Renal pelvis (tissue), 12 donors: ENCODE measurements around the gene KRT222. TPM values are rescaled to one million over a fixed set of nuclear protein-coding genes. Genes with fewer than 3 reads are reported as not detected.

Source experiments
- DNase-seq: peaks from one replicate; pipeline ENCODE4 v3.0.0-alpha.2; 2013
- long read RNA-seq, 16 experiments: transcript quantifications; one replicate each; lab custom pipeline, GENCODE V29; 2026
- polyA plus RNA-seq, 3 donors: library from polyadenylated mRNA; unstranded; fragments of 120-200 nt; gene quantifications; one replicate each; pipeline ENCODE4 v1.2.1, GENCODE V29; 2013; ENCODE audit not compliant: insufficient read length in 3 of 3

Gene KRT222
- under 1 TPM in 2 of 3 donors, not detected in 1; 0.17 to 0.21 TPM for polyA plus RNA-seq
- long read RNA-seq, donor 1: 0 reads
- long read RNA-seq, donor 2: 0 reads
- long read RNA-seq, donor 3: 0 reads
- long read RNA-seq, donor 4: 0 reads
- long read RNA-seq, donor 5: 0 reads
- long read RNA-seq, donor 6, partial matches to known transcripts: 0 of 1 reads
- long read RNA-seq, donor 6, other reads (novel, unspliced or antisense): 0 of 1 reads
- long read RNA-seq, donor 7, partial matches to known transcripts: 0 of 1 reads
- long read RNA-seq, donor 7, other reads (novel, unspliced or antisense): 0 of 1 reads
- long read RNA-seq, donor 8: 0 reads
- long read RNA-seq, donor 9: 0 reads
- long read RNA-seq, donor 10: 0 reads
- long read RNA-seq, donor 11: 0 reads
- long read RNA-seq, donor 12: 0 reads
- long read RNA-seq, donor 13: 0 reads
- long read RNA-seq, donor 14: 0 reads
- long read RNA-seq, donor 15: 0 reads
- long read RNA-seq, donor 16: 0 reads

- DNase-seq: no peak
Measured at GRCh38 chr17:40664582-40665333, at the start of gene KRT222. Gene KRT222 (minus strand): TSS chr17:40665177. CDS start chr17:40665099, 78 bp downstream.

DNA sequence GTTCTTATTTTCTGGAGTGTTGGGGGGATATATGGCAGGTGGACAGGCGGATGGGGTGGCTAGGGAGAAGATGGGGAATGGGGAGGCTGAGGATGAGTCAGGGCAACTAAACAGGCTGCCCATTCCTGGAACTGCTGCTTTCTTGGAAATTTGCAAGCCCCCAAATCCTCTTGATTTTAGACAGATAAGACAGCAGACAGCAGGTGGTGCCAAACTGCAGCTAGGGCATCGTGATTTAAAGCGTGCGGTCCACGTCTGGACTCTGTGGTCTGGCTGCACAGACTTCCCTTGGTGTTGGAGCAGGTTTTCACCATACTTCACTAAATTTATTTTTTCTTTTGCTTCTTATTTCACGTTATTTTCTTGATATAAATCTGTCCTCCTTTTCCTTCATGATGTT is 49.5 kb upstream of the KRT222 start:
- no peak for DNase-seq

GRCh38 chr17:40707745-40708144 is 42.8 kb upstream of the KRT222 start:
- DNase-seq: no peak

GRCh38 chr17:40705584-40705983 is 40.6 kb upstream of the KRT222 start:
- DNase-seq: no peak

DNA sequence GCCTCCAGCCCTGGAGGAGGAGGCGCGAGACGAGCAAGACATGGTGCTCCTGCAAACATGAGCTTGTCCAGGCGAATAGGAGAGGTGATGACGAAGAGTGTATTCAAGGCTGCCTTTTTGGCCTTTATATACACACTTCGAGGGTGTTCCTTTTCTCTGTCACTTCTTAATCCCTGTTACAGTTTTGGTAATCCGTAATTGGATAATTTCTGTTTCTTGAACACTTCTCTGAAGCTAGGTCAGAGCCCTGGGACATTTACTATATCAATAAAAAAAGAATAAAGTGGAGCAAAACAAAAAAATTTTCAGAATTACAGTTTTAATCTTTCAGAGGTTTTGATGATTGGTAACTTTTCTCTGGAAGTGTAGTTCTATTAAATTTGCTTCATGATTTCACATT is 38.7 kb upstream of the KRT222 start, which contains the start of gene KRT24:
Gene KRT24 (minus strand): TSS at position 101 of the 400 bp plus-strand sequence. CDS start 59 bp downstream, at position 42.
- DNase-seq: no peak

DNA sequence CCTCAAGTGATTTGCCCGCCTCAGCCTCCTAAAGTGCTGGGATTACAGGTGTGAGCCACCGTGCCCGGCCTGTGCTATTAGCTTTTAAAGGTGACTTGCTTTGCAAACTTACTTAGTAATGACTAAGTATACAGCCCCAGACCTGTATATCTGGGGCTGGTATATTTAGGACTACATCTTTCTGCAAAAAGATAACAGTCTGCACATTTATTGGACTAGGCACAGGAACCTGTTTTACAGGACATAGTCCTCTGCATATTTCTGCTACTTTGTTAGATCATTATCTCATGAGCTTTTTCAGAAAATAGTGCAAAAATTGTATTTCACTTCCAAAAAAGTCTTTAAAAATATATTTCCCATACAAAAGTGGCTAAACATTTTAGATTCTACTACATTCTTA is 37.3 kb upstream of the KRT222 start:
- no peak for DNase-seq

- no peak for DNase-seq
Measured at GRCh38 chr17:40699853-40700252, 34.9 kb upstream of the KRT222 start.

DNA sequence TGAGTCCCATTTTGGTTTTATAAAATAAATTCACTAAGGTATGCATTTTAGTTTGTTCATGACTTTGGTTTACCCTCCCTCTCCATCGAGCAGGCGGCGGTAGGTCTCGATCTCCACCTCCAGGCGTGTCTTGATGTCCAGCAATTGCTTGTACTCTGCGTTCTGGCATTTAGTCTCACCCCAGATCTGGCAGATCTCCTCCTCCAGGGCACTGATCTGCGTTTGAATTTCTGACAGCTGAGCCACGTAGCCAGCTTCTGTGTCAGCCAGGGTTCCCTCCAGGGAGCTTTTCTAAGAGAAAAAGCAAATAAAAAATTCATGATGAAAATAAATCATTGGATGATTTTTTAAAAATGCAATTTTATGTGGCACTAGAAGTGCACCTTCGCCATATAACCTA is 34.4 kb upstream of the KRT222 start:
- DNase-seq: no peak

- peak; percentile 24 for DNase-seq
Measured at GRCh38 chr17:40697297-40697696, 32.3 kb upstream of the KRT222 start.

- no peak for DNase-seq
Measured at GRCh38 chr17:40696651-40697072, 31.7 kb upstream of the KRT222 start.

- DNase-seq: no peak
Measured at GRCh38 chr17:40695874-40696472, 31.0 kb upstream of the KRT222 start.

DNA sequence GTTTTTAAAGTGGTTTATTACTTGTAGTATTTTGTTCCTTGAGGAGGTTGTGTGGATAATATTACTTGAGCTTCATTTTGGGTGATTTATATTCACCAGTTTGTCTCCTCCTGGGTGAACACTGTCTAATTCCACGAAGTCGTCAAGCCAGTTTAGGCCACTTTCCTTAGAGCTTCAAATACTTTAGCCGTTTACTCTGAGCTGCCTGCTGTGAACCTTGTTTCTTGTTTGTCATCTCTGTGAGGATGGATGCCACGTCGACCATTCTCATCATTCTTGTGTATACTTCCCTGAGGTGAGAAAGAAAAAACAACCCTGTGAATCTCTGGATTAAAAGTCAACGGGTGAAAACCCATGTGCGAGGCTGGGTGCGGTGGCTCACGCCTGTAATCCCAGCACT is 29.6 kb upstream of the KRT222 start:
- DNase-seq: peak; percentile 12

DNA sequence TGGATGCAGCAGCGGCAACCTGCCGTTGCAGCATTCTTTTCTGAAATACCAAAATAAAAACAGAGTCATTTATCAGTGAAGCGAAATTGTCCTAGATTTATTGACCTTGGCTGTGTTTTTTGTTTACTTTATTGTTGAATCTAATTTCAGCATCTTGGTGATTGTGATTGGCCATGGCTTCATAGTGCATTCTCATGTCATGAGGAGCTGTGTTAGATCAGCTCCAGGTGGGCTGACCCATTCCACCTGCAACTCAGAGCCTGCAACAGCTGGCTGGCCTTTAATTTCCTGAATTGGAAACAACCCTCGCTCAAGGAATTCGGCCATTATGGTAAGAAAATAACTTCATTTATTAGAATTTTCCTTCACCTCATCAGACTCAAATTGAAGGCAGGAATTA is 22.1 kb upstream of the KRT222 start:
- no peak for DNase-seq

DNA sequence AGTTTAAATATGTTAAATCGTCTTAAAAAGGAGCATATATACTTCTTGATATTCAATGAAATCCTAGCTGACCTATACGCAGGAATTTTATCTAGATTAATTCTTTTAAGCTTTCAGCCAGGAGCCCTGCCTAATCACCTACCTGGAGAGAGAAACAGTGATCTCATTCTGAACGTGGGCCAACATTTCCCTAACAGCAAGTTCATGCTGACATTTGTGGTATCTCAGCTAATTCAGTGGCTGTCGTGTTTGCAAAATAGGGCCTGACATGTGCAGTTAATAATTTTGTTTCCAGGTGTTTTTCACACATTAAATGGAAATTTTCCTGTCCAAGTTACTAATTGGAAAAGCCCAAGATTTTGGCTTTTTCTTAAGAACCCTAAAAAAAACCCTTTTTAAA is 21.2 kb upstream of the KRT222 start:
- DNase-seq: no peak

DNA sequence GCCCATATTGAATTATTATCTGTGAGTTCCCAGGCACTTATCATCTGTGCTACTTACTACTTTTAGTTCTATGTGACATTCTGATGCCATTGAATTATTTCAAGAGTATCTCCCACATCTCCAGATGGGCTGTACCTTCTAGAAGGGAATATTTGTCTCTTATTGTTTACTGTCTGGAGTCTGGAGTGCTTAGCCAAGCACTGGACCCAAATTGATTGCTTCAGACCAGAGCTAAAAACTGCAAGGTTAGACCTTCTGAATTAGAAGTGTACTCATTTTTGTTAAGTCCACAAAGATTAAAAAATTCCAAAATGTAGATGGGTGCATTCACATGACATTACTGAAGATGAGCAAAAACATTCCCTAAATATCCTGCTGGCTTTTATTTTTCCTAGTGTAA is 16.0 kb upstream of the KRT222 start:
- no peak for DNase-seq

DNA sequence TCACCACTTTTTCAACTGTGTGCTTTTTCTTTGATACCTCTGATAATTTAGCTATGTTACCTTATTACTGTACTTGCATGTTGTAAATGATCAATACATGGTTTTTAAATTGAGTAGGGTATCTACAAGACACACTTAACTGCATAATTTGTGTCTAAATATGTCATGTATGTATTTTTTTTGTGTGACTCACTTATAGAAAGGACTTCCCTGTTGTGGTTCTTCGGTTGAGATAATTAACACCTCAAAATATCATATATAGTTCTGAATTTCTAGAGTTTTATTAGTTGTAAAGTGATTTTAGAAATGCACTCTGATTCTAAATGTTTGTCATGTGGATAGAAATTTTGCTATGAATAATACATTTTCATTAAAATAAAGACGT is 14.5 kb upstream of the KRT222 start:
- DNase-seq: no peak

- DNase-seq: no peak
Measured at GRCh38 chr17:40678902-40679522, 14.0 kb upstream of the KRT222 start.

GRCh38 chr17:40675905-40676304 is 10.9 kb upstream of the KRT222 start:
- no peak for DNase-seq

- DNase-seq: no peak
Measured at GRCh38 chr17:40672654-40673053, 7.7 kb upstream of the KRT222 start.

DNA sequence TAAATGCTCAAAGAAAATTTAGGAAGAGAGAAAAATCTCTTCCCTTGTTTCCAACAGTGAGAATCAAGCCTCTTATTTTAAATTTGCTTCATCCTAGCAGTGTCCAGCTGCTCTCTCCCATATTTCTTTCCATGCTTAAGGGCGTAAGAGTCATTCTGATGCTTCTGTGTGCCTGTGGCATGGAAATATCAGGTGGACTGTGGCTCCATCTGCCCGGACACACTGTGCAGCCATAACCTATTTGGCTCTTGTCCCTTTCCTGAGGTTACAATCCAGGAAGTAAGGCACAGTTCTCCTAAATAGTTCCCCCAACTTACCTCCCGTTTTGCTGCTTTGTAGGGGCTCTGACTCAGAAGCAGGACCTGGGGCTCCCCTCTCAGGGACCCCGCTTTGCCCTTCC is 6.3 kb upstream of the KRT222 start:
- no peak for DNase-seq

DNA sequence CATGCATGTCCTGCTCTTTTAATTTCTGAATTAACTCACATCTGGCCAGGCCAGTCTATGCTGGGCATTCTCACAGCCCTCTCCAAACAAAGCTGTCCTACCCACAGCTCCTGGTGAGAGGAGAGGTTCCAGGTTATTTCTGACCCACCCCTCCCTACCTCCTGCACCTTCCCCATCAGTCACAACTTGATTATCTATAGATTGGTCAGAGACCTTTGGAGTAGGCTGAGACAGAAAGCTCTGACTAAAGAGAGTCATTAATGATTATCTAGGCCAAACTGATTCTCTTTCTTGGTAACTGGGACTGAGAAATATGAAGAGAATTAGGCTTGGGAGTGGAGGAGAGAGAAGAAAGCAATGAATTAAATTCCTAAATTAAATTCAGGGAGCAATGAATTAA is 1.4 kb upstream of the KRT222 start:
- DNase-seq: no peak

GRCh38 chr17:40663252-40663651 is 1.7 kb downstream of the KRT222 start:
- no peak for DNase-seq
